NCI-H748 treated with DMSO at 0.1 percent for 48 hours (cell line): ENCODE measurements around the gene TBCE.
A peak's percentile ranks its signal among the peaks of the same experiment; 100 is the strongest.

ENCODE experiments used
- DNase-seq: peaks from one replicate; lab custom pipeline; 2025; lab: John Stamatoyannopoulos, UW

The TBCE gene

DNA sequence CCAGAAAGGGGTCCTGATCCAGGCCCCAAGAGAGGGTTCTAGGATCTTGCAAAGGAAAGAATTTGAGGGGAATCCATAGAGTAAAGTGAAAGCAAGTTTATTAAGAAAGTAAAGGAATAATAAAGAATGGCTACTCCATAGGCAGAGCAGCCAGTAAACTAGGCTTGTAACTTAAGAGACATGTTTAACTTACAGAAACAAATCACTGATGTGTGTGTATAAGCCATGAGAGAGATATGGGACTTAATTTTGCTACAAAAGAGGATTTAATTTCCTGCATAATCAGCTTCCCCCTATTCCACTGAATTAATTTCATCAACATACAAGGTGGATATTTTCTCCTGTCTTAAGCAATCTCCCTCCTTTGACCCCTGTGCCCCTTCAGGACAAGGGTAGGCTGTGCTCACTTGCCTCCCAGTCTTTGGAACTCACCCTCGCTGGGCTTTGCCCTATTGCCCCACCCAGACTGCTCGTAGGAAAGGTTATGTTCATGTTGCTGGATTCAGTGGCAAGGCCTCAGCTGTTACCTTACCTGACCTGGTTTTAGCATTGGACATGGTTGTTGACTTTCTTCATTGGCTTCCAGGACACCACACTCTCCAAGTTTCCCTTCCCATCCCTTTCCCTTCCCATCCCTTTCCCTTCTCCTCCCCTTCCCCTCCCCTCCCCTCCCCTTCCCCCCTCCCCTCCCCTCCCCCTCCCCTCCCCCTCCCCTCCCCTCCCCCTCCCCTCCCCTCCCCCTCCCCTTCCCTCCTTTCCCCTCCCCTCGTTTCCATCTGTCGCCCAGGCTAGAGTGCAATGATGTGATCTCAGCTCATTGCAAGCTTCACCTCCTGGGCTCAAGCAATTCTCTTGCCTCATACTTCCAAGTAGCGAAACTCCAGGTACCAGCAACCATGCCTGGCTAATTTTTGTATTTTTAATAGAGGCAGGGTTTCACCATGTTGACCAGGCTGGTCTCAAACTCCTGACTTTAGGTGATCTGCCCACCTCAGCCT lies 44.6 kb downstream of the TBCE start:
- no peak for DNase-seq

DNA sequence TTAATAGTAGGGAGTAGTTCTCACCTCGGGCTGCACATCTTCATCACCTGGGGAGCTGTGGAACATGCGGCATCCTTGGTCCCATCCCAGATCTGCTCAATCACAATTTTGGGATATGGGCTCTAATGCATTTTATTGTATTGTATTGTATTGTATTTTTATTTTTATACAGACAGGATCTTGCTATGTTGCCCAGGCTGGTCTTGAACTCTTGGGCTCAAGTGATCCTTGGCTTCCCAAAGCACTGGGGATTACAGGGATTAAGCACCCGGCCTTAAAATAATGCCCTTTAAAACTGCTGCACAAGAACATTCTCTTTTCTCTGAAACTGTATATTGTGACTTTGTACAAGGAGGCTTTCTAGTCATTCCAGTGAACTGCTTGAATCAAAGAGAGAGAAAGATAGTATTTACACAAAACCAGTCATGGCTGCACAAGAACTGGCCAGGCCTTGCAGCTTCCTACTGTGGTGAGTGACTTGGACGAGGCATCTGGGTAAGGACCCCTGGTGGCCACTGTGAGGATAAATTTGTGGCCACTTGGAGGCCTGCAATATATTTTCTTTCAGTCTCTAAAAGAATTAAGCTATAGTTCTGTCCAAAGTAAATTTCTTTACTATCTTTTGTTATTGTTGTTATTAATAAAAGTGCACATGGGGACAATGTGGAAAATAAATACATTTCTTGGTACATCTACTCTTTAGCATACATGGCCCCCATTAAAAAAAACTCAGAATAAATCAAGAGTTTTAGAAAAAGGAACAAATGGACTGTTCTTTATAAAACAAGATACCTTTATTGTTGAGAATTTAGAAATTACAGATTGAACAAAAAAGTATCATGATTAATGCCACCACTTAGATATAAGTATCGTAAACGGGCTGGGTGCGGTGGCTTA lies 48.0 kb downstream of the TBCE start:
- DNase-seq = peak; percentile 34

DNA sequence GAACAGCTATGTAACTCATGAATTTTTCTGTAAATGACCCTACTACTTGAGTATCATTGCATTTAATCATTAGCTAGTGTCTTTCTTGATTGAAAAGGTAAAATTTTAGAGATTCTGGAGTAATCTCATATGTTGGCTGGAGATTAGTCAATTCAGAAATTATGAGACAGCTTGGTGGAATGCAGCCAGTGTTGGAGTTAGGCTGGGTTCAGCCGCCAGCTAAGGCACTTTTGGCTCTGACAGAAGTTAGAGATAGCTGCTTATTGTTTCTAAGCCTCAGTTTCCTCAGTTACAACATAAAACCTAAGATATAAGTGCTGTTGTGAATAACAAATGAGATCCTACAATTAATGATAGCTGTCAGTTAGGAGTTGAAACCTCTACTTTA lies 49.4 kb downstream of the TBCE start:
- no peak for DNase-seq

DNA sequence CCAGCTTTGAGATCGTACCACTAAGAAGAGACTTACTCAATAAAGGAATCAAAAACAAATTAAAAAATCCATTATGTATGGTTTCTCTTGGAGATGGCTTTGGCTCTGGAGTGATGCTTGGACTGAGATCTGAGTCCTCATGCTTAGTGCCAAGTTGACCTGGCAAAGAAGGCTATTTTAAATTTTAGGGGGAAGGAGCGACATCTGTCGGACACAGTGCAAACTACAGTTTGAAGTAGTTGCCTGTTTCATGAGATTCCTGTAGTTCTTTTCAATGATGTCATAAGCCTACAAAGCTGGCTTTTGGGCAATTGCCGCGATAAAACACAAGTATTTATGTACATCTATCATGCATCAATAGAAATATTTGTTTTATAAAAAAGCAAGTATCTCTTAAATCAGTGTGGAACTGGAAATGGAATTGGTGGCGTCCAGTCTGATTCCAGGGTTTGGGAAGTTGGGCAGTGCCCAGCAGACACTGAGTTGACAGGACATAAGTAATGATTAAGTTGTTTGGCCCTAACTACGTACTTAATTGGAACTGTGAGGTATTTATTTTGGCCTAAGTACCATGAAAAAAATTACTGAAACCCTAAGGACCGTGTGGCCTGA lies 50.0 kb downstream of the TBCE start:
- peak; percentile 4 for DNase-seq

DNA sequence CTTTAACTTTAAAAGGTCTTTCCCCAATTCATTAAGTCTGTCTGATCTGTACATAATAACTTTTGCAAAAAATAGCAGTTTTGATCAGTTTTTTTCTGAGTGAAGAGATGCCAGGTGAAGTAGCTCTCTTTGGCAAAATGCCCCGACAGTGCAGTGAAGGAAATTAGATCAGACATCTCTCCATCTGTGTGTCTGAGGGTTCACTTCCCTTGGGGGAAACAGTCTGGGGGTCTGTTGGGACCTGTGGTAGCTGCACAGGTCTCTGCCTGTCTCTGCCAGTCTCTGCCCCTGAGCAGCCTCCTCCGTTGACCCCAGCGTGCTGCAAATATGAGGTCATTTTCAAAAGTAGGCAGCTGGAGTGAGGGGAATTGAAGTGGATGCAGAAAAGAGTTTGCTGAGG lies 54.5 kb downstream of the TBCE start:
- no peak for DNase-seq

DNA sequence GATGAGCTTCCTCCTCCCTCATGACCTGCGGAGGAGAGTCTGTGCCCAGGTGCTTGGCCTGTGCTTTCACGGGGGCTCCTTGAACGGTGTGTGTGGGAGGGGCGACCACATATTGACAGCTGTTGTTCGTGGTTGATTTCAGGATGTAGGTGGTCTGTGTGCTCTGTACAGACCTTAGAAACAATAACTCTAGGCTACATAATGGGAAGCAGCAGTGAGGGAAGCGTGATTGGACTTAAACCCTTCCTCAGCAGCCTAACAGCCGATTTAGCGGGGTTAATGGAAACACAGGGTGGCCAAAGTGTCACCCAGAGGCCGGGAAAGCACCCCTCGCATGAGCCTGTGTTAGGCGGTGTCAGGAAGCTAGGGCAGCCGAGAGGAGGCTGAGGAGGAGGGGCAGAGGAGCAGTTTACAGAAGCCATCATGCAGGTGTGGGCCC lies 56.0 kb downstream of the TBCE start:
- no peak for DNase-seq

DNA sequence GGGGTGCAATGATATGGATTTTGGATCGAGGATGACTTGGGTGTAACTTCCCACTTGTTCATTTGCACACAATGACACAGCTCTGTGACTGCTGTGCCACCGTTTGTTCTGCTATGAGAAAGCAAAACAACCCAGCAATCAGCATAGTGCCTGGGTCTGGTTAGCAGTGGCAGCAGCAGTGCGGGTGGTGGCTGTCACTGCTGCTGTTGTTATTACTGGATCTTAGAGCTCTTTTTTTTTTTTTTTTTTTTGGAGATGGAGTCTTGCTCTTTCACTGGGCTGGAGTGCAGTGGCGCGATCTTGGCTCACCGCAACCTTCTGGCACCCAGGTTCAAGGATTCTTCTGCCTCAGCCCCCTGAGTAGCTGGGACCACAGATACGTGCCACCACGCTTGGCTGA lies 56.9 kb downstream of the TBCE start:
- no peak for DNase-seq

DNA sequence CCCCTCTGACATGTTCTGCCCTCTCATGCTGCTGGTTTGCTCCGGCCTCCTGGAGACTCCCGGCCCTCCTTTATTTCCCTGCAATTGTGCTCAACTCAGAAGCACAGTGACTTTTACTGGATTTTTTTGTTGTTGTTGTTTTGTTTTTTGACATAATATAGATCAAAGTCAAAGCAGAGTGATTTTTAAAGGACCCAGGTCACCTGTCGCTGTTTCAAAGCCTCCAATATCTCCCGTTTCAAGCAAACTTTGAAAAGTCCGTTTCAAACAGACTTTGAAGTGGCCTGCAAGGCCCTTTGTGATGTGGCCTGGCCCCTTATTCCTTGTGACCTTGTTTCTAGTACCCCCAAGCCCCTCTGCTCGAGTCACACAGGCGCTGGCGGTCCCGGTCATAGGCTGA lies 58.1 kb downstream of the TBCE start:
- no peak for DNase-seq

DNA sequence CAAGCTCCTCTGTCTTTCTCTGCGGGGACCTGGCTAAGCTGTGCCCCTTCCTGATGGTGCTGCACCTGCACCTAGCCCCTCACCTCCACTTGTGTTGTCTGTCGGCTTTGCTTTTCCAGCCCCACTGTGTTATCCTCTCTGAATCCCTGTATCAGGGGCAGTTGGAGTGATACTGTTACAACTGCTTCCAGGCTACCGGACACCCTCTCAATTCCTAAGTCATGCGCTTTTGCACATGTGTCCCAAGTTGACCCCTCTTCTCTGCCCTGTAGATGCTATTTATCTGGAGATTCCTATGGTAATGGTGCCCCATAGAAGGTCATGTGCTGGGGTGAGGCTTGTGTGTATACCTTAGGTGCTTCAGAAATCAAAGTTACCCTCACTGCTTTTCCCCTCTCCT lies 58.9 kb downstream of the TBCE start:
- no peak for DNase-seq

DNA sequence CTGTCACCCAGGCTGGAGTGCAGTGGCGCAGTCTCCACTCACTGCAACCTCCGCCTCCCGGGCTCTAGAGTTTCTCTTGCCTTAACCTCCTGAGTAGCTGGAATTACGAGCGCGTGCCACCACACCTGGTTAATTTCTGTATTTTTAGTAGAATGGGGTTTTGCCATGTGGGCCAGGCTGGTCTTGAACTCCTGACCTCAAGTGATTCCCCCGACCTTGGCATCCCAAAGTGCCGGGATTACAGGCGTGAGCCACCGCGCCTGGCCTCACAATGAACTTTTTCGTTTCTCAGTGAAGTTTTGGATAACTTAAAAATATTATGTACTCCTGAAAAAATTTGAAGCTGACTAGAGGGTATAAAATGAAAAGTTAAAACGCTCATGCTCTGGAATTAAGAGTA lies 59.5 kb downstream of the TBCE start:
- no peak for DNase-seq

DNA sequence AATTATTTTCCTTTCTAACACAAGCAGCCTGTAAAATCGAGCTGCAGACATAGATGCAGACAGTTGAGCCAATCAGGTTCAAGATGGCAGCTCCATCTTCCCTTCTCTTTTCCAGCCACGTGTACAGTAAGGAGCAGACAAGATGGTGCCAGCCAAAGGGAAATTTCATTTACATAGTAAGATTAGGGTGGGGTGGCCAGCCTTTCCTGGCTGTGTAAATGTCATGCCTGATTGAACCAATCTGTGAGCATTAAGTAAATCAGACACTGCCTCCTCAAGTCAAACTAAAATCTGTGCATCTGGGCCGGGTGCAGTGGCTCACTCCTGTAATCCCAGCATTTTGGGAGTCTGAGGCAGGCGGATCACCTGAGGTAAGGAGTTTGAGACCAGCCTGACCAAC lies 60.2 kb downstream of the TBCE start:
- no peak for DNase-seq

DNA sequence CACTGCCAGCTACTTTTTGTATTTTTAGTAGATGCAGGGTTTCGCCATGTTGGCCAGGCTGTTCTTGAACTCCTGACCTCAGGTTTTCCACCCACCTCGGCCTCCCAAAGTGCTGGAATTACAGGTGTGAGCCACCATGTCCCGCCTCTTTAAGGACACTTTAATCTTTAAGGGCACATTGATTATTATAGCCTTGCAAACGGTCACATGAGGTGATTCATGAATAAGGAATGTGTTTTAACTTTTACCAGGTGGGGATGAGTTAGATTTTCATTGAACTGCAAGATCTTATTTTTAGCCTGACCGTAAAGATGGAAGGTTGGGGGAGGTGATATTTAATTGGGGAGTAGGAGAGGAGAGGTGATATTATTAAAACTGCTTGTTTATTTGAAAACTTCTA lies 61.9 kb downstream of the TBCE start:
- DNase-seq = no peak

DNA sequence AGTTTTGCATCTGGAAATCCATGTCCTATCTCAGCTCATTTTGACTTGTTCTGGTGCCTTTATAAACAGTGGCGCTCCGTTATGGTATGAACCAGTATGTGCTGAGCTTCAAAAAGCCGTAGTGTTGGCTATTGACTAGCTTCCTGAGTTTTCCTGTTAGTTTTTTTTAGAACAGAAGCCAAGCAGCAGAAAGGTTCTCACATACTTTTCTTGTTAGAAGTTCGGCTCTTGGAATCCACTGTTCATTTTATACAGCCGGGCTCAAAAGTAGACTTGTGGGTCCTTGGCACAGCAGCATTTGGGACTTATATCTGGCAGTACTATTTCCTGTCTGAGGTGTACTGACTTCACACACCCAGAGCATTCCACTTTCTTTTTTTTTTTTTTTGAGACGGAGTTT lies 63.8 kb downstream of the TBCE start:
- no peak for DNase-seq

DNA sequence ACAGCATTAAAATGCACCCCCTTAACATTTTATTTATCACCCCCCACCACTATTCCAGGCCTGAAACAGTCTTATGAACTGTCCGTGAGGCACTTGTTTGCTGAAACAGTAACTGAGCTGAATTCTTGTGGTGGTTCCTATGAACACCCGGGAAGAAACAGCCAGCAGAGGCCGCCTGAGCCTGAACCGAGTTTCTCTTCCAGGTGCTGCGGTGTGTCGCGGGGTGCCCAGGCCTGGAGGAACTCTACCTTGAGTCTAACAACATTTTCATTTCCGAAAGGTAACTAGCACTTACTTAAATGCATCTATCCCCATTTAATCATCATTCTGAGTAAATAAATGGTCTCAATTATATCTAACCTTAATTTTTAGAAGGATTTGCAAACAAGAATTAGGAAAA lies 66.8 kb downstream of the TBCE start:
- DNase-seq = no peak

DNA sequence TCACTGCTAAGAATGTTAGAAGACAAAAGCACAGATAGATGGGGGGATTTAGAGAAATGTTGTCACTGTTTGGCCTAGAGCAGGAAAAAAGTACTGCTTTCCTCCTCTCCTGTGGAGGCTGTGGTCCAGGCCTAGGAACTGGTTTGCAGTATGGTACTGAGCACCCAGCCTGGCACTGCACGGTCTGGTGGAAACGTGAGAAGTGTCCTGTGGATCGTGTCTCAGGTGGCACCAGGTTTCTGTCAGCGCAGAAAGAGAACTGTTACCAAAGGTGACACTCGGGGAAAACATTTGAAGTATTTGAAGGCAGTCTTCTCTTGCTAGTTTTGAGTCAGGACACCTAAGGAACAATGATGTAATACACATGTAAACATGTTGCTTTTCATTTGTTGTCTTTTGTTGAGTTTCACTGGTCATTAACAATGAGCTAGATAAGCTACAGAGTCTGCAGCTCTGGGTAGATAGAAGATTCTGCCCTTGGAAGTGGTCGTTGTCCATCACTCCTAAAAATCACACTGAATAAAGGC lies 74.0 kb downstream of the TBCE start:
- no peak for DNase-seq

DNA sequence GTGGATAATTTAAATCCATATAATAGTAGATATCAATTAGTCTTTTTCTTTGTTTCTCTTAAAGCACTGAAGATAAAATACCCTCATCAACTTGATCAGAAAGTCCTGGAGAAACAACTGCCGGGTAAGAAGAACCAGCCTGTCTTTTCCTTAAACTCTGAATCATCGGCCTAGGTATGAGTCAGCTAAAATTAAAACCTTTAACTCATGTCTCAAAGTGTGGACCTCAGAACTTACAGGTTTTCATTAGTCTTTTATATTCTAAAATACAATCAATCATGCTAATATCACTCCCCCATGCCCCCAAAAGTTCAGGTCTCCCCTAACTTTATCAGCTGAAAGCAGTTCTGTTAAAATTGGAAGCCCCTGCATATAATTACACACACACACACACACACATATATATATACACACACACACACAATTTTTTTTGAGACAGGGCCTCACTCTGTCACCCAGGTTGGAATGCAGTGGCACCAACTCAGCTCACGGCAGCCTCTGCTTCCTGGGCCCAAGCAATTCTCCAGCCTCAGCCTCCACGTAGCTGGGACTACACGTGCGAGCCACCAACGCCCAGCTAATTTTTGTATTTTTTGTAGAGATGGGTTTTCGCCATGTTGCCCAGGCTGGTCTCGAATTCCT lies 75.7 kb downstream of the TBCE start:
- DNase-seq = no peak

DNA sequence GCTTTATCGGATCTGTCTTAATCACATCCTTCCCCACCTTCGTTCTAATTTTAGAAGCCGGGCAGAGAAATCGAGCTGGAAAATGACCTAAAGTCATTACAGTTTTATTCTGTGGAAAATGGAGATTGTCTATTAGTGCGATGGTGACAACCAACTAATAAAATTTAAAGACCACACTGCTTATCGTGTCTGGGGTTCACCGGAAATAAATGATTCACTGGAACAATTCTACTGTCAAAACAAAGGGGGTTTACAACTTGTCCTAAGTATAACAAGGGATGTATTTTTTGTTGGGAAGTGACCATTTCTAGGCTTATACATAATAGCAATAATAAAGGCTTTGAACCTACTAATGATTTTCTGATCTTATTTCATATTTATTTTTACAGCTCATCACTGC lies 81.4 kb downstream of the TBCE start:
- no peak for DNase-seq

DNA sequence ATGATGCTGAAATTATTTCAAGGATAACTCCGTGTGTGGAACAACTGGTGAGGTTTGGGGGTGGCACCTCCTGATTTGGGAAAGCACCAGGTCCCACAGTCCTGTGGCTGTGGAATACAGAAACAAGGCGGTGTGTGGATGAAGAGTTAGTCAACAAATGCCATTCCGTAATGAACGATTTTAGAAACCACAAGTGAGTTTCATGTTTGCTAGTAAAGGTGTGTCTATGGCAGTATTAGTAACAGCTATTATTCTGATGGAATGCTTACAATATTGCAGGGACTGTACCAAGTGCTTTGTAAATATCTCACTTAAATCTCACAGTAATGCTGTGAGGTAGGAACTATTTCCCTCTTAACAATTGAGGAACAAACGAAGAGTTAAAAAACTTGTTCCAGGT lies 83.2 kb downstream of the TBCE start:
- no peak for DNase-seq

DNA sequence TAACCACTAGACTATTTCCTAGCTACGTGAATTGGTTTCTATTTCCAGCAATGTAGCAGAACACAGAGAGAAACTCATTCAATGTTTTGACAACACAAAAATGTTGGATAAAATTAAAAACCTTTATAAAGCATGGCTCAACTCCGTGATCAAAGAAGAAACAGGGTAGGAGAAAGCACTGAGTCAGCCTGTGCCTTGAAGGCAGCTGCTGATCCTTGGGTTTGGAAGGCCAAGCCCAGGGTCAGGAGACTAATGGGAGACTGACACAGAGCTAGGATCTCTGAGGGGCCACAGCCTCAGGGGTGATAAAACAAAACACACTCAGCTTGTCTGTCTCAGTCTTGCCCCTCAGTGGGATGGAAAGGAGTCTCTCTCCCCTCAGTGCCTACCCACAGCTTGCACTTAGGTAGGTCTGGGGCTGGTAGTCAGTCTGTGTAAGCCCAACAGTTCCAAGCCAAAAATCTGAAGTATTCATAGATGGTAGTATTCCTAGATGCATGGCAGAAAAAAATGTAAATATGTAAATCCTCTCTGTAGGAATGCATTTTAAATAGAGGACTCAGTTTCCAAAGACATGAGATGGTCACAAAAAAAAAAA lies 83.8 kb downstream of the TBCE start:
- no peak for DNase-seq

DNA sequence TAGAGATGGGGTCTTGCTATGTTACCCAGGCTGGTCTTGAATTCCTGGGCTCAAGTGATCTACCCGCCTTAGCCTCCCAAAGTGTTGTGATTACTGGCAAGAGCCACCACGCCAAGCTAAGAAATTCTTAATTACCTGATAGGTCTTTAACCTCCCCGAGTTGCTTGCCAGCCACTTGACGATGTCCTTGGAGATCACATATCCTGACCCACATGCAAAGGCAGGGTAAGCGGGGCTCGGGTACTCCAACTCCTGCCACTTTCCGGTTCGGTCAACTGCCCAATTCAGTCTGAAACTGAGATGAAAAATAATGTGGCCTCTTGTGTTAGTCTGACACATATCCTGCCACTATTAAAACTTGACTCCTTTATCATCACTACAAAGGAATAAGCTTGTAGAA lies 86.8 kb downstream of the TBCE start:
- no peak for DNase-seq

DNA sequence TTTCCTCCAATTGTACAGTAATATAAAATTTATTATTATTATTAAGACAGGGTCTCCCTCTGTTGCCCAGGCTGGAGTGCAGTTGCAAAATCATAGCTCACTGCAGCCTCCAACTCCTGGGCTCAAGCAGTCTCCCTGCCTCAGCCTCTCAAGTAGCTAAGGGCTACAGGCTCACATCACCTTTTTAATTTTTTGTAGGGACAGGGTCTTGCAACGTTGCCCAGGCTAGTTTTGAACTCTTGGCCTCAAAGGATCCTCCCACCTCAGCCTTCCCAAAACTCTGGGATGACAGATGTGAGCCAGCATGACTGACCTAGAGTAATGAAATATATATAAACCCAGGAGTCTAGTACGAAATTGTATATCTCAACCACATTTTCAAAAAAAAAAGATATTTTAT lies 87.9 kb downstream of the TBCE start:
- DNase-seq = no peak
